Stimulated activated CD8-positive, alpha-beta memory T cell treated with anti-CD3 and anti-CD28 coated beads, Interleukin-4, amount 100 ng/mL, for 4 hours (primary cell): ENCODE data around the gene FAM200C.

ENCODE experiments used
- DNase-seq, 2 donors: peaks; one replicate each; pipeline ENCODE4 v3.0.0-alpha.2; 2020; ENCODE audit warnings: low read depth in 2 of 2, low spot score in 1 of 2

The FAM200C gene

GRCh38 chr5:160367885-160368284 lies 32.0 kb downstream of the FAM200C start:
- no peak for DNase-seq

- DNase-seq, result no peak
These were observed 32.6 kb downstream of the FAM200C start for GRCh38 chr5:160367261-160367660.

DNA sequence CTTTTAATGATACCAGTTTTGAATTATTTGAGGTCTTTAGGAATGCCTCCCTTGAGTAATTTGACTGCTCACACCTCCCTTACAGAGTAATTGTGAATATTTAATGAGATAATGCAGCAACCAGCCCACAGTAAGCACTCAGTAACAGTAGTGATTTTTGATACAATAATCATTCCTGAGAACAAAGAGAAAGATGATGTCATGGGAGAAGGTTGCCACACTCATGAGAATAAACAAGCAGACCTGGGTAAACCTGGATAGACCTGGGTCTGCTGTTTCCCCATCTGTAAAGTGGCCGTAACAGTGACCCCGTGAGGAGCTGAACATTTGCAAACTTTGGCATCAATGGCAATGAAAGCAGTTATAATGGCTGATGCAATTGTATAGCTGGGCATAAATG lies 33.6 kb downstream of the FAM200C start:
- DNase-seq, result no peak

DNA sequence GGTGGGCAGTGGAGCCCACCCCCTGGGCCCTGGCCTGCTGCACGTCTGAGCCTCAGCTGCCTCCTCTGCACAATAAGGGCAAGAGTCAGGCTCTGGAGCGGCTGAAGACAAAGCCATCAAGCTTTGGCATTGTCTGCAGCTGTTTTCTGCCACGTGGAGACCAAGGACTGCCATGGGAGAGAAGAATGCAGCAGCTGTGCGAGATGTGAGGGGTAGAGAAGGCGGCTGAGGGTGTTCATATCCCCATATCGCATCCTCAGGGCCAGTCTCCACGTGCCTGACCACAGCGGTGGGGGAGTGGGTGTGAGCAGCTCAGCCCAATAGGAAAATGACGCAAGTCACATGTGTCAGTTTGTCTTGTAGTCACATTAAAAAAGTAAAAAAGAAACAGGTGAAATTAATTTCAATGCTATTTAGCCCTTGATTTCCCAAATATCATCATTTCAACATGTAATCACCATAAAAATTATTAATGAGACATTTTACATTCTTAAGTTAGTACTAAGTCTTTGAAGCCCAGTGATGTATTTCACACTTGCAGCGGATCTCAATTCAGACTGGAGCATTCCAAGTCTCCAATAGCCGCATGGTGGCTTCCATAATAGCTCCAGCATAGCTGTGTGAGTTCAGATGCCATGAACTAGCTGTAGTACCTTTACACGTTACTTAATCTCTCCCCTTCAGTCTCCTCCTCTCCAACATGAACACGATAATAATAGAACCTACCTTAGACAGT lies 36.0 kb downstream of the FAM200C start:
- DNase-seq, result no peak

DNA sequence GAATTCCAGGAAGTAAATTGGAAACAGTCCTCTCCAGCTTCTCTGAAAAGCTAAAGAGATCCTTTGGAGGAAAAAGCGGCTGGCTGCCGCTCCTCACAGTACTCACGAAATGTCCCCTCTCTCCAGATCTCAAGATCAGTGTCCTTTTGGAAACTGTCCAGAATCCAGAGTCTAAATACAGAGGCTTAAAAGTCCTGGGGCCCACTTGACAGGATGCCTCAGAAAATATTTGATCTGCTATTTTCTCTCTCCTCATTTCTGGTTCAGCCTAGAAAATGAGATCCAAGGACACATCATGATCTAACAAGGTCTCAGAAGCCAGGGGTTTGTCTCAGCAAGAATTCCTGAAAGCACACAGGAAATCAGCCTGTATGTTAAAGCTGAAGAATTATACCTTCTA lies 36.6 kb downstream of the FAM200C start:
- no peak for DNase-seq

DNA sequence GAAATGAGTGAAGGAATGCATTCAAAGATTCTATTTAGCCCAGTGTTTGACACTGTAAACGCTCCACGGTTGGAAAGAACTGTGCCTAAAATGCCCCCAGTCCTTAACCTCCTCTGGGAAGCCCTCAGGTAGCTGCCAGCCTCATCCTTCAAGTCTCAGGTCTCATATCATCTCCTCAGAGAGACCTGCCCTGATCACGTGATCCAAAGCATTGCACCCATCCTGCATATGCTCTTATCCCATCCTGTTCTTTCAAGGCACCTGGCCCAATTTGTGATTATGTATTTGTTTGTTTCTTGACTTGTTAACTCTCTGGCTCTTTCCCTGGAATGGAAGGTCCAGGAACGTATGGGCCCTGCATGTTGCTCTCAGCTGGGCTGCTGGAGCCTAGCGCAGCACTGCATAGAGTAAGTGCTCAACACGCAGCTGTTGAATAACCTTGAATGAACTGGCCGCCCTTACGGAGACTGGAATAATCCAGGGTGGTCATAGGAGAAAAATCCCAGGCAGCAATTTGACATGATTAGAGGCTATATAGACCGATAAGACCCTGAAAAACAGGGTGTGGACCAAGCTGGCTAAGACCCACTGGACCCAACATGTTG lies 38.1 kb downstream of the FAM200C start:
- no peak for DNase-seq

GRCh38 chr5:160360310-160360709 lies 39.5 kb downstream of the FAM200C start:
- DNase-seq, result no peak

- DNase-seq, result no peak
These were observed 40.0 kb downstream of the FAM200C start for GRCh38 chr5:160359816-160360215.

DNA sequence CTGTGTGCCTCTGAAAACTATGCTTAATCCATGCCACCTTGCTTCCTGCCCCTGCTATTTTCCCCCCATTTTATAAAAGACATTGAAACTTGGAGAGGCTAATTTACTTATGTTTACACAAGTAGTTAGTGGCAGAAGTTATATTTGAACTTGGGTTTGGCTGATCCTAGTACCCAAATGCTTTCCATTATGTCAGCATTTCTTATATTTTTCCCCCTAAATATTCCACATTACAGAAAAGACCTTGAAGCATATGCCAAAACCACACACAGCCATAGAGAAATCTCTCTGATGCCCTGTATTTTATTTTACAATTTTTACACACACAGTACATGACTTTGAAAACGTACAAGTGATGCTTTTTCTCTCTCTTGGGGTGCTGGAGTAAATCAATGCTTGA lies 40.6 kb downstream of the FAM200C start:
- no peak for DNase-seq

DNA sequence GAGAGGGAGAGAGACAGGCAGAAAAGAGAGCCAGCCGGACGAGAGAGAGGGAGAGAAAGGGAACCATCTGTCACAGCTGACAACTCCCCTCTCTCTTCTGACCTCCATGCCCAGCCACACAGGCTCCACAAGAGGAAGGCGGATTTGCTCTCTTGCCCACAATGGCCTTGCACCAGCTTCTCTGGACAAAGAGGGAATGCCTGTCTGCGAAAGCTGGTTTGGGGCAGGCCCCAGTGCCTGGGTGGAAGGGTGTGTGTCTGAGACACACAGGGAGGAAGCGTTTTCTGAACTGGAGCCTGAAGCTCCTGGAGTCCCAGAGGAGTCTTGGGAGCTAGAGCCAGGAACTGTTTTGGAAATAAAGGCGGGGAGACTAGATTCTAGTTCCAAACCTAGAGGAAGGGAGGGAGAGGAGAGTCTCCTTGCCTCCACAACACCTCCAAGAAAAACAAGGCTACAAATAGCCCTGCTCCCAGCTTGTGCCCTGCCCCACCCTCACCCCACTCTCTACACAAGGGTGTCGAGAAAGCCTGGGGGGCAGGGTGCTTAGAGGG lies 41.9 kb downstream of the FAM200C start:
- DNase-seq, result no peak

DNA sequence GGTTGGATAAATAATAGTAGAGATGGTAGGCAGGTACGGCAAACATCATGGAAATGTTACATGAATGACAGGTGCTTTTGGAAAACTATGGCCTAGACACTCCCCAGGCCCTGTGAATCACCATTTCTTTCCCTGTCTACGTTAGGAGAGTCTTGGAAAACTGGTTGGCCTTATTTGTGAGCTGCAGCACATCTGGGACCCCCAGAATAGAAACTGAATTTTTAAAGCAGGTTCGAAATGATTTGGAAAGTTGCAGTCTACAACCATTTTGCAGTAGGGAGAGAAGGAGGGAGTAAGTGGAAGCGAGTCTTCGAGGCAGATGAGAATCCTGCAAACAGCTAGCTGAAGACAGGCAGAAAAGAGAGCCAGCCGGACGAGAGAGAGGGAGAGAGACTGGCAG lies 42.5 kb downstream of the FAM200C start:
- DNase-seq, result no peak

- DNase-seq, result no peak
These were observed 43.1 kb downstream of the FAM200C start for GRCh38 chr5:160356550-160357347.

- no peak for DNase-seq
These were observed 45.2 kb downstream of the FAM200C start for GRCh38 chr5:160354666-160355065.

- DNase-seq, result no peak
These were observed 46.5 kb downstream of the FAM200C start for GRCh38 chr5:160353379-160353778.

- no peak for DNase-seq
These were observed 47.5 kb downstream of the FAM200C start for GRCh38 chr5:160352308-160352707.

DNA sequence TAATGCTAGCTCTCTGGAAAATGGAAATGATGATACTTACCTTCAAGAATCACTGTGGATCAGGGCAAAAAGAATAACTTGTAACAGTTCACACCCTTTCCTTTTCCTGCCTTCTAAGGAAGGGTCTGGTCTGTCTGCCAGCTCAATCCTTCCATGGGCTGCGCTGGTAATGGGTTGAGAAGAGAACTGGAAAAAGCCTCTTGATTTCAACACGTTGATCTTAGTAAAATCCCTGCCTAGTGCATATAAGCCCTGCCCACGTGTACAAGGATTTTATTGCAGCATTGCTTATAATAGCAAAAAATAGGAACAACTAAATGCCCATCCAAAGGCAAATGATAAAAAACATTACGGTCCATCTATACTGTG lies 49.9 kb downstream of the FAM200C start:
- no peak for DNase-seq

GRCh38 chr5:160349249-160349934 lies 50.5 kb downstream of the FAM200C start:
- no peak for DNase-seq

- DNase-seq, result no peak
These were observed 51.8 kb downstream of the FAM200C start for GRCh38 chr5:160348080-160348479.

- no peak for DNase-seq
These were observed 52.4 kb downstream of the FAM200C start for GRCh38 chr5:160347448-160347847.
